ENCODE data around the gene FBXL5.

DNA sequence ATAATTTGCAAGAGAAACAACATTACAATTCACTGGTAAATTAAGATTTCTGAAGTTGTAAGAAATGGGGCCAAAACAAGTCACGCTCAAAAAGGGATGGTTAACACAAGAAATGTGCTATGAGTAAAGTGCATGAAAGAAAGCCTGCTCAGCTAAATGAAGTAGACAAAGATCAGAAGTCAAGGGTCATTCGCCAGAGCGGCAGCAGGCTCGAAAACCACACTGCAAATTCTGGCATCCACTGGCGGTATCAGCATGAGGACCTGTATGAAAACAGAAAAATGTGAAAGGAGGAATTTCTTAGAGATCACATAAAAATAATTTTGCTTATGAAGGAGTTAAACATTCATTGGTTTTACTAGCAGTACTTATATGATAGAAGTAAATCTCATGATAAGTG lies 49.6 kb downstream of the FBXL5 start:
- TF ChIP-seq, protein P1, sequence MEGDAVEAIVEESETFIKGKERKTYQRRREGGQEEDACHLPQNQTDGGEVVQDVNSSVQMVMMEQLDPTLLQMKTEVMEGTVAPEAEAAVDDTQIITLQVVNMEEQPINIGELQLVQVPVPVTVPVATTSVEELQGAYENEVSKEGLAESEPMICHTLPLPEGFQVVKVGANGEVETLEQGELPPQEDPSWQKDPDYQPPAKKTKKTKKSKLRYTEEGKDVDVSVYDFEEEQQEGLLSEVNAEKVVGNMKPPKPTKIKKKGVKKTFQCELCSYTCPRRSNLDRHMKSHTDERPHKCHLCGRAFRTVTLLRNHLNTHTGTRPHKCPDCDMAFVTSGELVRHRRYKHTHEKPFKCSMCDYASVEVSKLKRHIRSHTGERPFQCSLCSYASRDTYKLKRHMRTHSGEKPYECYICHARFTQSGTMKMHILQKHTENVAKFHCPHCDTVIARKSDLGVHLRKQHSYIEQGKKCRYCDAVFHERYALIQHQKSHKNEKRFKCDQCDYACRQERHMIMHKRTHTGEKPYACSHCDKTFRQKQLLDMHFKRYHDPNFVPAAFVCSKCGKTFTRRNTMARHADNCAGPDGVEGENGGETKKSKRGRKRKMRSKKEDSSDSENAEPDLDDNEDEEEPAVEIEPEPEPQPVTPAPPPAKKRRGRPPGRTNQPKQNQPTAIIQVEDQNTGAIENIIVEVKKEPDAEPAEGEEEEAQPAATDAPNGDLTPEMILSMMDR (tag by site-specific recombination; IDR thresholded peaks at IDR 0.05) = no peak
- TF ChIP-seq ZNF169 (tag by site-specific recombination; IDR thresholded peaks at IDR 0.05) = no peak
- TF ChIP-seq, protein P2, sequence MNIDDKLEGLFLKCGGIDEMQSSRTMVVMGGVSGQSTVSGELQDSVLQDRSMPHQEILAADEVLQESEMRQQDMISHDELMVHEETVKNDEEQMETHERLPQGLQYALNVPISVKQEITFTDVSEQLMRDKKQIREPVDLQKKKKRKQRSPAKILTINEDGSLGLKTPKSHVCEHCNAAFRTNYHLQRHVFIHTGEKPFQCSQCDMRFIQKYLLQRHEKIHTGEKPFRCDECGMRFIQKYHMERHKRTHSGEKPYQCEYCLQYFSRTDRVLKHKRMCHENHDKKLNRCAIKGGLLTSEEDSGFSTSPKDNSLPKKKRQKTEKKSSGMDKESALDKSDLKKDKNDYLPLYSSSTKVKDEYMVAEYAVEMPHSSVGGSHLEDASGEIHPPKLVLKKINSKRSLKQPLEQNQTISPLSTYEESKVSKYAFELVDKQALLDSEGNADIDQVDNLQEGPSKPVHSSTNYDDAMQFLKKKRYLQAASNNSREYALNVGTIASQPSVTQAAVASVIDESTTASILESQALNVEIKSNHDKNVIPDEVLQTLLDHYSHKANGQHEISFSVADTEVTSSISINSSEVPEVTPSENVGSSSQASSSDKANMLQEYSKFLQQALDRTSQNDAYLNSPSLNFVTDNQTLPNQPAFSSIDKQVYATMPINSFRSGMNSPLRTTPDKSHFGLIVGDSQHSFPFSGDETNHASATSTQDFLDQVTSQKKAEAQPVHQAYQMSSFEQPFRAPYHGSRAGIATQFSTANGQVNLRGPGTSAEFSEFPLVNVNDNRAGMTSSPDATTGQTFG (tag by site-specific recombination; IDR thresholded peaks at IDR 0.05; ENCODE audit: borderline replicate concordance) = no peak
- TF ChIP-seq ZNF221 (tag by site-specific recombination; IDR thresholded peaks at IDR 0.05; ENCODE audit: borderline replicate concordance) = no peak
- TF ChIP-seq, protein P3, sequence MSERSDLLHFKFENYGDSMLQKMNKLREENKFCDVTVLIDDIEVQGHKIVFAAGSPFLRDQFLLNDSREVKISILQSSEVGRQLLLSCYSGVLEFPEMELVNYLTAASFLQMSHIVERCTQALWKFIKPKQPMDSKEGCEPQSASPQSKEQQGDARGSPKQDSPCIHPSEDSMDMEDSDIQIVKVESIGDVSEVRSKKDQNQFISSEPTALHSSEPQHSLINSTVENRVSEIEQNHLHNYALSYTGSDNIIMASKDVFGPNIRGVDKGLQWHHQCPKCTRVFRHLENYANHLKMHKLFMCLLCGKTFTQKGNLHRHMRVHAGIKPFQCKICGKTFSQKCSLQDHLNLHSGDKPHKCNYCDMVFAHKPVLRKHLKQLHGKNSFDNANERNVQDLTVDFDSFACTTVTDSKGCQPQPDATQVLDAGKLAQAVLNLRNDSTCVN (tag by site-specific recombination; optimal IDR thresholded peaks at IDR 0.05) = no peak
- TF ChIP-seq, protein P4, sequence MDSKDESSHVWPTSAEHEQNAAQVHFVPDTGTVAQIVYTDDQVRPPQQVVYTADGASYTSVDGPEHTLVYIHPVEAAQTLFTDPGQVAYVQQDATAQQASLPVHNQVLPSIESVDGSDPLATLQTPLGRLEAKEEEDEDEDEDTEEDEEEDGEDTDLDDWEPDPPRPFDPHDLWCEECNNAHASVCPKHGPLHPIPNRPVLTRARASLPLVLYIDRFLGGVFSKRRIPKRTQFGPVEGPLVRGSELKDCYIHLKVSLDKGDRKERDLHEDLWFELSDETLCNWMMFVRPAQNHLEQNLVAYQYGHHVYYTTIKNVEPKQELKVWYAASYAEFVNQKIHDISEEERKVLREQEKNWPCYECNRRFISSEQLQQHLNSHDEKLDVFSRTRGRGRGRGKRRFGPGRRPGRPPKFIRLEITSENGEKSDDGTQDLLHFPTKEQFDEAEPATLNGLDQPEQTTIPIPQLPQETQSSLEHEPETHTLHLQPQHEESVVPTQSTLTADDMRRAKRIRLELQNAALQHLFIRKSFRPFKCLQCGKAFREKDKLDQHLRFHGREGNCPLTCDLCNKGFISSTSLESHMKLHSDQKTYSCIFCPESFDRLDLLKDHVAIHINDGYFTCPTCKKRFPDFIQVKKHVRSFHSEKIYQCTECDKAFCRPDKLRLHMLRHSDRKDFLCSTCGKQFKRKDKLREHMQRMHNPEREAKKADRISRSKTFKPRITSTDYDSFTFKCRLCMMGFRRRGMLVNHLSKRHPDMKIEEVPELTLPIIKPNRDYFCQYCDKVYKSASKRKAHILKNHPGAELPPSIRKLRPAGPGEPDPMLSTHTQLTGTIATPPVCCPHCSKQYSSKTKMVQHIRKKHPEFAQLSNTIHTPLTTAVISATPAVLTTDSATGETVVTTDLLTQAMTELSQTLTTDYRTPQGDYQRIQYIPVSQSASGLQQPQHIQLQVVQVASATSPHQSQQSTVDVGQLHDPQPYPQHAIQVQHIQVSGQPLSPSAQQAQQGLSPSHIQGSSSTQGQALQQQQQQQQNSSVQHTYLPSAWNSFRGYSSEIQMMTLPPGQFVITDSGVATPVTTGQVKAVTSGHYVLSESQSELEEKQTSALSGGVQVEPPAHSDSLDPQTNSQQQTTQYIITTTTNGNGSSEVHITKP (tag by site-specific recombination; IDR thresholded peaks at IDR 0.05) = no peak
- TF ChIP-seq ZNF211 (tag by site-specific recombination; IDR thresholded peaks at IDR 0.05; ENCODE audit: low read depth) = no peak
- no peak for TF ChIP-seq KLF16 (tag by site-specific recombination; IDR thresholded peaks at IDR 0.05)
- no peak for TF ChIP-seq MYNN (tag by site-specific recombination; IDR thresholded peaks at IDR 0.05; ENCODE audit: borderline replicate concordance)
- no peak for TF ChIP-seq YY2 (tag by site-specific recombination; IDR thresholded peaks at IDR 0.05)
- TF ChIP-seq ZSCAN16 (tag by site-specific recombination; IDR thresholded peaks at IDR 0.05) = no peak
- TF ChIP-seq, protein P5, sequence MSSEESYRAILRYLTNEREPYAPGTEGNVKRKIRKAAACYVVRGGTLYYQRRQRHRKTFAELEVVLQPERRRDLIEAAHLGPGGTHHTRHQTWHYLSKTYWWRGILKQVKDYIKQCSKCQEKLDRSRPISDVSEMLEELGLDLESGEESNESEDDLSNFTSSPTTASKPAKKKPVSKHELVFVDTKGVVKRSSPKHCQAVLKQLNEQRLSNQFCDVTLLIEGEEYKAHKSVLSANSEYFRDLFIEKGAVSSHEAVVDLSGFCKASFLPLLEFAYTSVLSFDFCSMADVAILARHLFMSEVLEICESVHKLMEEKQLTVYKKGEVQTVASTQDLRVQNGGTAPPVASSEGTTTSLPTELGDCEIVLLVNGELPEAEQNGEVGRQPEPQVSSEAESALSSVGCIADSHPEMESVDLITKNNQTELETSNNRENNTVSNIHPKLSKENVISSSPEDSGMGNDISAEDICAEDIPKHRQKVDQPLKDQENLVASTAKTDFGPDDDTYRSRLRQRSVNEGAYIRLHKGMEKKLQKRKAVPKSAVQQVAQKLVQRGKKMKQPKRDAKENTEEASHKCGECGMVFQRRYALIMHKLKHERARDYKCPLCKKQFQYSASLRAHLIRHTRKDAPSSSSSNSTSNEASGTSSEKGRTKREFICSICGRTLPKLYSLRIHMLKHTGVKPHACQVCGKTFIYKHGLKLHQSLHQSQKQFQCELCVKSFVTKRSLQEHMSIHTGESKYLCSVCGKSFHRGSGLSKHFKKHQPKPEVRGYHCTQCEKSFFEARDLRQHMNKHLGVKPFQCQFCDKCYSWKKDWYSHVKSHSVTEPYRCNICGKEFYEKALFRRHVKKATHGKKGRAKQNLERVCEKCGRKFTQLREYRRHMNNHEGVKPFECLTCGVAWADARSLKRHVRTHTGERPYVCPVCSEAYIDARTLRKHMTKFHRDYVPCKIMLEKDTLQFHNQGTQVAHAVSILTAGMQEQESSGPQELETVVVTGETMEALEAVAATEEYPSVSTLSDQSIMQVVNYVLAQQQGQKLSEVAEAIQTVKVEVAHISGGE (tag by site-specific recombination; conservative IDR thresholded peaks at IDR 0.05; ENCODE audit: low read depth) = no peak
